Measurements from ENCODE around the gene ITSN2. TPM values are rescaled to one million over a fixed set of nuclear protein-coding genes. Genes with fewer than 3 reads are reported as not detected.
A peak's percentile ranks its signal among the peaks of the same experiment; 100 is the strongest.

ITSN2 gene
- polyA plus RNA-seq, 1 donor (not counting 4 experiments of a cell fraction or from before 2014, with no cell fraction given), result 19.7 TPM

GRCh38 chr2:24363301-24363700 lies 3.0 kb upstream of the ITSN2 start:
- TF ChIP-seq CTCF (optimal IDR thresholded peaks at IDR 0.05 in 1 of 3, IDR thresholded peaks at IDR 0.05 in 1 of 3, conservative IDR thresholded peaks at IDR 0.05 in 1 of 3; ENCODE audit: extremely low read depth in 1 of 3, insufficient read depth in 2 of 3, low read length in 3 of 3) (no peak), EZH2 (IDR thresholded peaks at IDR 0.05; ENCODE audit: low read length) (no peak)
- Histone ChIP-seq H2AFZ (ENCODE audit: control insufficient read depth, low read length) (no peak overlapping the region), H3K4me3 (ENCODE audit: control insufficient read depth in 2 of 3, extremely low read depth in 1 of 3, insufficient read depth in 2 of 3, low read depth in 1 of 3, low read length in 3 of 3) (no peak overlapping the region), H3K27me3 (ENCODE audit: control insufficient read depth, extremely low read depth, insufficient read depth, low read length) (no peaks in the 10 kb centered on the region), H3K79me2 (ENCODE audit: control insufficient read depth, insufficient read depth, low read length) (peaks cover 17% of the 10 kb centered on the region), H3K27ac (ENCODE audit: control insufficient read depth, insufficient read depth, low read length) (no peak overlapping the region), H4K20me1 (ENCODE audit: control insufficient read depth, extremely low read depth, insufficient read depth, low read length) (no peaks in the 10 kb centered on the region), H3K36me3 (ENCODE audit: control insufficient read depth in 2 of 2, extremely low read depth in 1 of 2, insufficient read depth in 2 of 2, low read length in 2 of 2) (no peaks in the 10 kb centered on the region), H3K9me3 (ENCODE audit: control insufficient read depth, low read depth, low read length) (no peaks in the 10 kb centered on the region), H3K9me1 (ENCODE audit: control insufficient read depth, extremely low read depth, insufficient read depth, low read length) (no peaks in the 10 kb centered on the region), H3K4me1 (ENCODE audit: control insufficient read depth, extremely low read depth, insufficient read depth, low read length) (peaks cover 17% of the 10 kb centered on the region), H3K9ac (ENCODE audit: control insufficient read depth, extremely low read depth, insufficient read depth, low read length) (no peak overlapping the region), H3K4me2 (ENCODE audit: control insufficient read depth, extremely low read depth, insufficient read depth, low read depth, low read length) (no peak overlapping the region)
- dilution Hi-C loops (cut with MboI; ENCODE audit: extremely low pct_ligation_motif_present, low sequenced_read_pairs), result no loop called here
- FAIRE-seq, result no peak
- DNase-seq (ENCODE audit: low read depth, low spot score), result no peak

- no peak for FAIRE-seq
- DNase-seq (ENCODE audit: low read depth, low spot score), result no peak
- Histone ChIP-seq H3K9me1 (ENCODE audit: control insufficient read depth, extremely low read depth, insufficient read depth, low read length) (no peaks in the 10 kb centered on the region), H3K36me3 (ENCODE audit: control insufficient read depth in 2 of 2, extremely low read depth in 1 of 2, insufficient read depth in 2 of 2, low read length in 2 of 2) (no peaks in the 10 kb centered on the region), H3K27ac (ENCODE audit: control insufficient read depth, insufficient read depth, low read length) (no peak overlapping the region), H3K4me1 (ENCODE audit: control insufficient read depth, extremely low read depth, insufficient read depth, low read length) (peaks cover 21% of the 10 kb centered on the region), H3K4me2 (ENCODE audit: control insufficient read depth, extremely low read depth, insufficient read depth, low read depth, low read length) (no peak overlapping the region), H4K20me1 (ENCODE audit: control insufficient read depth, extremely low read depth, insufficient read depth, low read length) (no peaks in the 10 kb centered on the region), H3K9ac (ENCODE audit: control insufficient read depth, extremely low read depth, insufficient read depth, low read length) (no peak overlapping the region), H3K9me3 (ENCODE audit: control insufficient read depth, low read depth, low read length) (no peaks in the 10 kb centered on the region), H3K27me3 (ENCODE audit: control insufficient read depth, extremely low read depth, insufficient read depth, low read length) (no peaks in the 10 kb centered on the region), H3K79me2 (ENCODE audit: control insufficient read depth, insufficient read depth, low read length) (peaks cover 26% of the 10 kb centered on the region), H2AFZ (ENCODE audit: control insufficient read depth, low read length) (peak overlapping the region; percentile 61), H3K4me3 (ENCODE audit: control insufficient read depth in 2 of 3, extremely low read depth in 1 of 3, insufficient read depth in 2 of 3, low read depth in 1 of 3, low read length in 3 of 3) (no peak overlapping the region)
- dilution Hi-C loops (cut with MboI; ENCODE audit: extremely low pct_ligation_motif_present, low sequenced_read_pairs), result no loop called here
- no peak for TF ChIP-seq EZH2 (IDR thresholded peaks at IDR 0.05; ENCODE audit: low read length)
- no peak for TF ChIP-seq CTCF (optimal IDR thresholded peaks at IDR 0.05 in 1 of 3, IDR thresholded peaks at IDR 0.05 in 1 of 3, conservative IDR thresholded peaks at IDR 0.05 in 1 of 3; ENCODE audit: extremely low read depth in 1 of 3, insufficient read depth in 2 of 3, low read length in 3 of 3)
Observed at GRCh38 chr2:24362253-24362652, 1.9 kb upstream of the ITSN2 start.

Measured in keratinocyte (primary cell).